LNCAP (cell line): Measurements from ENCODE around the gene WDR46.

Experiments
- TF ChIP-seq, protein P1 (sequence below): fragments of 450-650 bp; IDR thresholded peaks from 2 replicates; pipeline ENCODE4 v1.5.1; 2017; ENCODE audit warnings: mild to moderate bottlenecking

WDR46 gene

DNA sequence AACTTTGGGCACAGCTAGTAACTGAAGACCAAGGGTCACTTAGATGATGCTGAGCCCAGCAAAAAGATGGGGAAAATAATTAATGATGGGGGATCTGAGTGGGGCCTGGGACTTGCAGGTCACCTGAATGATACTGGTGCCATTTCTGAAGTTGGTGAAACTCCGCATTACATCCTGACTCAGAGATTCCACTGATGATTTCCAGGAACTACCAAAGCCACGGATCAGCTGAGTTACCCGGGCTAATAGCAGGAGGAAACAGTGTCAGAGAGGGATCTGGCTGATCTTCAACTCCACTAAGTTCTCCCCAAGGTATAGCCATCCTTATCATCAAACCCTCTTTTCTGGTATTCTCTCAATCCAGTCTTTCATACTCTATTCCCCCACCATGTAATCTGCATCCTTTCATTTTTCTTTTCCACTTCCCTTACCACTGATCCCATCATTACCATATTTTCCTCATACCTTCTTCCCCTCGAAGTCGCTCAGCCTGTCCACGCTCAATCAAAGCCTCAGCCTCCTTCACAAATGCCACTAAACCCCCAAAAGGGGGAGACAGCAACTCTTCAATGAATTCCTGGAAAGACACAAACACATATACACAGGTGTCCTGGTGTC, 37.5 kb downstream of the WDR46 start:
- TF ChIP-seq, protein P1, sequence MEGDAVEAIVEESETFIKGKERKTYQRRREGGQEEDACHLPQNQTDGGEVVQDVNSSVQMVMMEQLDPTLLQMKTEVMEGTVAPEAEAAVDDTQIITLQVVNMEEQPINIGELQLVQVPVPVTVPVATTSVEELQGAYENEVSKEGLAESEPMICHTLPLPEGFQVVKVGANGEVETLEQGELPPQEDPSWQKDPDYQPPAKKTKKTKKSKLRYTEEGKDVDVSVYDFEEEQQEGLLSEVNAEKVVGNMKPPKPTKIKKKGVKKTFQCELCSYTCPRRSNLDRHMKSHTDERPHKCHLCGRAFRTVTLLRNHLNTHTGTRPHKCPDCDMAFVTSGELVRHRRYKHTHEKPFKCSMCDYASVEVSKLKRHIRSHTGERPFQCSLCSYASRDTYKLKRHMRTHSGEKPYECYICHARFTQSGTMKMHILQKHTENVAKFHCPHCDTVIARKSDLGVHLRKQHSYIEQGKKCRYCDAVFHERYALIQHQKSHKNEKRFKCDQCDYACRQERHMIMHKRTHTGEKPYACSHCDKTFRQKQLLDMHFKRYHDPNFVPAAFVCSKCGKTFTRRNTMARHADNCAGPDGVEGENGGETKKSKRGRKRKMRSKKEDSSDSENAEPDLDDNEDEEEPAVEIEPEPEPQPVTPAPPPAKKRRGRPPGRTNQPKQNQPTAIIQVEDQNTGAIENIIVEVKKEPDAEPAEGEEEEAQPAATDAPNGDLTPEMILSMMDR: no peak

DNA sequence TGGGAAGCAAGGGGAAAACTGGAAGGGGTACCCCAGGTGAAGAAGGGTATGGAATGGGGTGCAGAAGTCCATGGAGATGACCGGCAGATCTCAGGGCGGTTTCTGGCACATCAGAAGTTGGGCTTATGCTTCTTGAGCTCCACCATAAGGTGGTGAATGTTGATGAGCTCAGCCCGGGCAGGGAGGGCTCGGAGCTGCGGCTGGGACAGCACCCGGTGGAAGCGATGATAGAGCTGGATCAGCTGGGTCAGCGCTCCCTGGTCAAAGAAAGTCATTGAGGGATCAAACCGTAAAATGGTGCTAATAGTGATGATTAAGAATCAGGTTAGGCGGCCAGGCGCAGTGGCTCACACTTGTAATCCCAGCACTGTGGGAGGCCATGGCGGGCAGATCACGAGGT, 38.3 kb downstream of the WDR46 start:
- TF ChIP-seq, protein P1: no peak

DNA sequence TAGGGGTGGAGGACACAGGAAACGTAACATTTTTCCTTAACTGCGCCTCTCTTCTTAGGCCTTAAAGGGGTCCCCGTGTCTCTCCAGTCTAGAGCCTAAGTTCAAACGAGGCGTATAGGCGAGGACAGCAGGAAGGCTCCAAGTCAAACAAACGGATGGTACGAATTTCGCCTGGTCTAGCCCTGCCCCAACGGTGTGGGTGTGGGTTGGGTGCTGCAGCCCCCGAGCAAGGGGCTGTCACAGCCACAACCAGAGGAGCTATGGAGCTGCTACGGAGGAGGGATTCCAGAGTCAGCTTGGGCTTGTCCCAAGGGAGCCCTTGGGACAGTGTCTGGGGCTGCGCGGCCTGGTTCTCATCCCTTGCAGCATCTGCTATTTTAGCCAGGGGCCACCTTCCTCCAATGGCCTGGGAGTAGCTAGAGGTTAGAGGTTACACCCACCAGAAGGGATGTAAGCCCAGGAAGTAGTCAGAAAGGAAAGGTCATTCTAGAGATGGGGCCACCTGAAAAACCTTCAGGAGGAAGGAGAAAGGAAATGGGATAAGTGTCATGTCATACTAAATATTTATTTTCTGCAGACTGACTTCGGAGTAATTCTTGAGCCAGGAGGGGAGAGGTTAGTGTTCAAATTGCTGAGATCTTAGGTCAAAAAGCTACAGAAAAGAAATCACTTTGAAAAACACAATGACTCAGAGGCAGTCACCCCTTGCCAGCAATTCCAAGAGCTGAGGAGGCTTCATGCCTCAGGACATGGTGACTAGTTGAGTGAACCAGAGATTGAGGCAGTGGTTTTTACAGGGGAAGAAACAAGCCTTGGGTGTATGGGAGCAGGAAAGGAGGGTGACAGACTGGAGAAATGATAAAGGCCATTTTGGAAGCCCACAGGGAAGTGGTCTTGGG, 39.1 kb downstream of the WDR46 start:
- TF ChIP-seq, protein P1: no peak

DNA sequence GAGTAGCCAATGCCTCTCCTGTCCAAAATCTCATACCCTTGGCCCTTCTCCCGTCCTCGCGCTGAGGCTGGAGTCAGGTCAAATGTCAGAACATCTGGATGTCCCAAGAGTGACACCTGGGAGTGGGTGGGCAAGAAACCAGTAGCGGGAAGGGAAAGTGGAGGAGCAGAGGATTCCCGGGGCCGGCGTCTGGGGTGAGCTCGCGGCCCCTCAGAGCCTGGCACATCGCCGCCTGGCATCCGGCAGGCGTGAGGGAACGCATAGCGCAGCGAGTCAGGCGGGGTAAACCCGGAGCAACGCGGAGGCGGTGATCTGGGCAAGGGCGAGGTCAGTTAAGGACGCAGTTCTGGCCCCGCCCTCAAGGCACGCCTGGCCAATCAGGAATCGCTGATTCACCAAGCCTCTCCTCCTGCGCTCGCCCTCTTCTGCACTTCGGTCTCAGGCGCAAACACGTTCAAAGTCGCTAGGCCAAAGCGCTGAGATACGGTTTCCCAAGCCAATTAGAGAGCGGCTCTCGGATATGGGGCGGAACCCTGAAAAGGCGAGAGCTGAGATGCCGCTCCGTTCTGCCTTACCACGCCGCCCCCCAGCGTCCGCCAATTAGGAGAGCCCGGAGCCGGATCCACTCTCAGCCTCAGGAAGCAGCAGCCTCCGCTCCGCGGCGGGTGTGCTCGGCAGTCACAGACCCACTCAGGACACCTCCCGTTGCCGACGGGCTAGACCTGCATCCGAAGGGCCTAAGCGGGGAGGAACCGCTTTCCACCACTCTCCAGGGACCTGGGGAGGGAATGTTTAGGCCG, 39.9 kb downstream of the WDR46 start:
- TF ChIP-seq, protein P1: no peak

DNA sequence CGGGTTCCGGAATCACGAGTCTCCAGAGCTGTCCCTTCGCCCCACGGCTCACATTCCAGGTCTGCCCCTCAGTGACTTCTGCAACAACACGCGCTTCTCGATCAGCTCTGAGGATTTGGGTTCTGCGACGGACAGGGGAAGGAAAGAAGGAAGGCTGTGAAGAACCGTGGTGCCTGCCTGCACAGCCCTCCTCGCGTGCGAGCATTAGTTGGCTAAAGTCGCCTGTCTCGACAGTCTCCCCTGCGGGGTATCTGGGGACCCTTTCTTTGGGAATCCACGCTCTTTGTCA, 40.5 kb downstream of the WDR46 start:
- TF ChIP-seq, protein P1: peak; percentile 26; the same call in 1 of the 2 replicates

DNA sequence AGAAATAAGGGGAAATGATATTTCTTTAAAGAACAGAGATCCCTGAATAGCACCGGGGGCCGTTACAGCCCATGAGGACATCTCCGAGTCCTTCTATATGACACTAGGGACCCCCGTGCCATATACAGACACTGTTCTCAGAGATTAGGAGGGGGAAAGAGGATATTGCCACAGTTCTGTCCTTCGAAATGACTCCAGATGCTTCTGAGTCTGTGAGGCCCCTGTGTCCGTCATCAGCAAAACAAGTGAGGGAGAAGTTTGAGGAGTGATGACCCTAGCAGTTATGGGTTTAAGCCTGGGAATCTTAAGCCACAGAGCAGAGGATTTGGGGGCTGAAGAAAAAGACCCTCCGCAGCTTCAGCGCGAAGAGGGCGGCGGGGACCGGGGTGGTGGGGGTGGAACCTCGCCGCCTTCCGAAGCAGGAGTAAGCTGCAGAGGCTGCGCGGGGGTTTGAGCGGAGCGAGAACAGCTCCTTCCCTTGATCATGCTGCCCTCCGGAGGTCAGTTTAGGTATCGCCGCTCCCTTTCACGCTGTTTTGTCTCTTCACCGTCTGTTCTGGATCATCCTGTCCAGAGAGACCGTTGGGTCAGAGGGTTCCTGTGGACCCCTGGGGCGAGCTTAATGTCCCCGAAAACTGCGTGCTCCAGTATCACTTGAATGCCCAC, 40.9 kb downstream of the WDR46 start:
- TF ChIP-seq, protein P1: peak; percentile 71

DNA sequence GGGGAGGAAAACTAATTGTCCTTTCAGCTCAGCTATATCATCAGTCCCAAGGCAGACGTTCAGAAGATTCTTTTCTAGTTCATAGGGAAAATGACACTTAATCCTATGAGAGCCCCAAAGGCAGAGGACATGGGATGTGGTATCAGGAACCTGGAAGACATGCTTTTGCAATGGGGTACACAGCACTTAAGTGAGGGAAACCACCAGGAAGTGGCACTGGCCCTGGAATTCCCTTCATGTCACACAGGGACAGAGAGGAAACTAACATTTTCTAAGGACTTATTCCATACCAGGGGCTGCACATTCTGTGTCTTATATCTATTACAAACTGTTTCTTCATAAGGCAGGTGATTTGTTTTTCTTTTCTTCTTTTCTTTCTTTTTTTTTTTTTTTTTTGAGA, 45.6 kb downstream of the WDR46 start:
- TF ChIP-seq, protein P1: no peak
